WTC11 (cell line): ENCODE results near the gene CA10. TPM values are rescaled to one million over a fixed set of nuclear protein-coding genes. Genes with fewer than 3 reads are reported as not detected.

Experiments
- ATAC-seq: fragments of 200-7000 bp; cut with Tn5 transposase; 2 replicates; pipeline ENCODE4 v1.10.0; 2021; ENCODE audit warnings: mild to moderate bottlenecking, moderate library complexity
- CTCF ChIA-PET: fragments of 300-600 bp; sonication (Branson Sonifier 250); formaldehyde crosslinking; loops from one replicate; lab custom pipeline; 2021; ENCODE audit warnings: antibody characterized with exemption; lab: Charles Lee
- POLR2A ChIA-PET: fragments of 350-600 bp; sonication (Branson Sonifier 250); formaldehyde crosslinking; loops from one replicate; lab custom pipeline; 2021; ENCODE audit warnings: antibody characterized with exemption; lab: Charles Lee
- DNase-seq: peaks from one replicate; pipeline ENCODE4 v3.0.0; 2021; ENCODE audit warnings: low spot score
- H3K27ac Mint-ChIP-seq: 2 replicates; pipeline ENCODE4 v1.8.0; 2021; ENCODE audit warnings: mixed read lengths
- H3K27me3 Mint-ChIP-seq: 2 replicates; pipeline ENCODE4 v1.8.0; 2021; ENCODE audit warnings: low read depth, mild to moderate bottlenecking, moderate library complexity, mixed read lengths
- H3K36me3 Mint-ChIP-seq: 2 replicates; pipeline ENCODE4 v1.8.0; 2021; ENCODE audit warnings: mixed read lengths
- H3K4me1 Mint-ChIP-seq: 2 replicates; pipeline ENCODE4 v1.8.0; 2022; ENCODE audit warnings: mixed read lengths
- H3K4me3 Mint-ChIP-seq: 2 replicates; pipeline ENCODE4 v1.8.0; 2021; ENCODE audit warnings: mild to moderate bottlenecking, moderate library complexity, mixed read lengths
- H3K9me3 Mint-ChIP-seq: 2 replicates; pipeline ENCODE4 v1.8.0; 2021; ENCODE audit warnings: mixed read lengths
- AFF4 ChIP-seq: sonication (generic); formaldehyde crosslinking; IDR thresholded peaks from 2 replicates; pipeline ENCODE4 v1.8.1; 2023; ENCODE audit warnings: mild to moderate bottlenecking, missing genetic modification reagents, borderline replicate concordance
- E2F4 ChIP-seq: sonication (generic); formaldehyde crosslinking; IDR thresholded peaks from 2 replicates; pipeline ENCODE4 v1.8.1; 2022; ENCODE audit warnings: low read depth, mild to moderate bottlenecking, moderate library complexity, missing genetic modification reagents, borderline replicate concordance
- E2F5 ChIP-seq: sonication (generic); formaldehyde crosslinking; IDR thresholded peaks from 2 replicates; pipeline ENCODE4 v1.8.1; 2022; ENCODE audit warnings: mild to moderate bottlenecking, moderate library complexity, missing genetic modification reagents
- ELF4 ChIP-seq: sonication (generic); formaldehyde crosslinking; IDR thresholded peaks from 2 replicates; pipeline ENCODE4 v1.8.1; 2022; ENCODE audit warnings: low read depth, mild to moderate bottlenecking, moderate library complexity, missing genetic modification reagents
- EMX1 ChIP-seq: fragments of 250-450 bp; sonication (Bioruptor Pico); IDR thresholded peaks from 2 replicates; pipeline ENCODE4 v1.8.0; 2021; ENCODE audit warnings: mild to moderate bottlenecking
- ERG ChIP-seq: fragments of 250-450 bp; sonication (Bioruptor Pico); IDR thresholded peaks from 2 replicates; pipeline ENCODE4 v1.8.0; 2021; ENCODE audit warnings: mild to moderate bottlenecking
- GRHL2 ChIP-seq: fragments of 250-450 bp; sonication (Bioruptor Pico); IDR thresholded peaks from 2 replicates; pipeline ENCODE4 v1.8.0; 2022; ENCODE audit warnings: mild to moderate bottlenecking, moderate library complexity; ENCODE audit not compliant: insufficient replicate concordance, severe bottlenecking
- GTF2I ChIP-seq: fragments of 250-450 bp; sonication (Bioruptor Pico); conservative IDR thresholded peaks from 2 replicates; pipeline ENCODE4 v1.4.0; 2021; ENCODE audit warnings: mild to moderate bottlenecking
- HMGA2 ChIP-seq: fragments of 250-450 bp; sonication (Bioruptor Pico); IDR thresholded peaks from 2 replicates; pipeline ENCODE4 v1.4.0; 2021; ENCODE audit warnings: mild to moderate bottlenecking, moderate library complexity
- JAZF1 ChIP-seq: fragments of 250-450 bp; sonication (Bioruptor Pico); IDR thresholded peaks from 2 replicates; pipeline ENCODE4 v1.9.0; 2021; ENCODE audit warnings: moderate library complexity, mild to moderate bottlenecking, inconsistent platforms
- JUN ChIP-seq: sonication (generic); formaldehyde crosslinking; IDR thresholded peaks from 2 replicates; pipeline ENCODE4 v1.8.0; 2023; ENCODE audit warnings: mild to moderate bottlenecking, missing genetic modification reagents
- OVOL2 ChIP-seq: fragments of 250-450 bp; sonication (Bioruptor Pico); IDR thresholded peaks from 2 replicates; pipeline ENCODE4 v1.9.0; 2021; ENCODE audit warnings: mild to moderate bottlenecking, borderline replicate concordance
- SOX15 ChIP-seq: fragments of 250-450 bp; sonication (Bioruptor Pico); IDR thresholded peaks from 2 replicates; pipeline ENCODE4 v1.9.0; 2021; ENCODE audit warnings: mild to moderate bottlenecking
- STAT6 ChIP-seq: sonication (generic); formaldehyde crosslinking; conservative IDR thresholded peaks from 2 replicates; pipeline ENCODE4 v1.8.1; 2023; ENCODE audit warnings: mild to moderate bottlenecking, low read depth, missing genetic modification reagents, moderate library complexity
- TEAD1 ChIP-seq: sonication (generic); formaldehyde crosslinking; IDR thresholded peaks from 2 replicates; pipeline ENCODE4 v1.8.0; 2022; ENCODE audit warnings: mild to moderate bottlenecking, missing genetic modification reagents
- USF1 ChIP-seq: sonication (generic); formaldehyde crosslinking; IDR thresholded peaks from 2 replicates; pipeline ENCODE4 v1.8.0; 2022; ENCODE audit warnings: mild to moderate bottlenecking, missing genetic modification reagents
- USF2 ChIP-seq: sonication (generic); formaldehyde crosslinking; IDR thresholded peaks from 2 replicates; pipeline ENCODE4 v1.8.1; 2023; ENCODE audit warnings: mild to moderate bottlenecking, missing genetic modification reagents, moderate library complexity
- ZBTB43 ChIP-seq: sonication (generic); formaldehyde crosslinking; IDR thresholded peaks from 2 replicates; pipeline ENCODE4 v1.8.1; 2023; ENCODE audit warnings: mild to moderate bottlenecking, missing genetic modification reagents
- ZNF121 ChIP-seq: sonication (generic); formaldehyde crosslinking; IDR thresholded peaks from 2 replicates; pipeline ENCODE4 v1.8.0; 2023; ENCODE audit warnings: missing genetic modification reagents
- ZNF512 ChIP-seq: sonication (generic); formaldehyde crosslinking; IDR thresholded peaks from 2 replicates; pipeline ENCODE4 v1.8.1; 2022; ENCODE audit warnings: missing genetic modification reagents, borderline replicate concordance
- total RNA-seq: library from RNA; stranded (reverse); gene quantifications from 3 replicates; pipeline ENCODE4 v1.2.3, GENCODE V29; 2021

CA10 gene
- total RNA-seq, 1 experiment from 2014 or later, result 0.90 TPM

- TF ChIP-seq JUN (CRISPR knock-in tag) (no peak), ERG (CRISPR knock-in tag) (no peak), USF2 (CRISPR knock-in tag) (no peak), HMGA2 (CRISPR knock-in tag) (no peak), ZNF121 (CRISPR knock-in tag) (no peak), JAZF1 (CRISPR knock-in tag) (no peak), EMX1 (CRISPR knock-in tag) (no peak), E2F5 (CRISPR knock-in tag) (no peak), STAT6 (CRISPR knock-in tag) (no peak)
Observed at GRCh38 chr17:52011064-52011463, 147.4 kb downstream of the CA10 start (continued).

GRCh38 chr17:51999654-52000053 lies 158.9 kb downstream of the CA10 start:
- Mint-ChIP-seq H3K9me3 (peaks cover 84% of the 10 kb centered on the region), H3K36me3 (peaks cover 40% of the 10 kb centered on the region), H3K4me3 (no peak overlapping the region), H3K27ac (no peak overlapping the region), H3K27me3 (no peaks in the 10 kb centered on the region; the same call in 1 of the 2 replicates), H3K4me1 (no peaks in the 10 kb centered on the region)
- DNase-seq (no peak), ATAC-seq (no peak)
- CTCF ChIA-PET, result no interaction called here
- POLR2A ChIA-PET, result no interaction called here
- TF ChIP-seq ZNF121 (CRISPR knock-in tag), result no peak
- TF ChIP-seq E2F4 (CRISPR knock-in tag), result no peak
- TF ChIP-seq ZNF512 (CRISPR knock-in tag), result no peak
- no peak for TF ChIP-seq SOX15 (CRISPR knock-in tag)
- TF ChIP-seq GRHL2 (CRISPR knock-in tag), result no peak
- TF ChIP-seq GTF2I, result no peak
- TF ChIP-seq OVOL2 (CRISPR knock-in tag), result no peak
- no peak for TF ChIP-seq TEAD1 (CRISPR knock-in tag)
- TF ChIP-seq USF1 (CRISPR knock-in tag), result no peak
- TF ChIP-seq AFF4, result no peak
- TF ChIP-seq USF2 (CRISPR knock-in tag), result no peak
- no peak for TF ChIP-seq ZBTB43 (CRISPR knock-in tag)
- TF ChIP-seq ELF4 (CRISPR knock-in tag), result no peak
